Measurements from ENCODE around the gene TYW1. TPM values are rescaled to one million over a fixed set of nuclear protein-coding genes. Genes with fewer than 3 reads are reported as not detected.
"Not testable (repeated sequence)": the region's sequence is repeated elsewhere in the genome, so short reads cannot be mapped to it uniquely, and the experiment has no call there.

The TYW1 gene
- total and polyA plus RNA-seq, 2 of the 8 experiments (the other 6 are each of a cell fraction or from before 2014, with no cell fraction given) = 8.8 to 16.2 TPM

DNA sequence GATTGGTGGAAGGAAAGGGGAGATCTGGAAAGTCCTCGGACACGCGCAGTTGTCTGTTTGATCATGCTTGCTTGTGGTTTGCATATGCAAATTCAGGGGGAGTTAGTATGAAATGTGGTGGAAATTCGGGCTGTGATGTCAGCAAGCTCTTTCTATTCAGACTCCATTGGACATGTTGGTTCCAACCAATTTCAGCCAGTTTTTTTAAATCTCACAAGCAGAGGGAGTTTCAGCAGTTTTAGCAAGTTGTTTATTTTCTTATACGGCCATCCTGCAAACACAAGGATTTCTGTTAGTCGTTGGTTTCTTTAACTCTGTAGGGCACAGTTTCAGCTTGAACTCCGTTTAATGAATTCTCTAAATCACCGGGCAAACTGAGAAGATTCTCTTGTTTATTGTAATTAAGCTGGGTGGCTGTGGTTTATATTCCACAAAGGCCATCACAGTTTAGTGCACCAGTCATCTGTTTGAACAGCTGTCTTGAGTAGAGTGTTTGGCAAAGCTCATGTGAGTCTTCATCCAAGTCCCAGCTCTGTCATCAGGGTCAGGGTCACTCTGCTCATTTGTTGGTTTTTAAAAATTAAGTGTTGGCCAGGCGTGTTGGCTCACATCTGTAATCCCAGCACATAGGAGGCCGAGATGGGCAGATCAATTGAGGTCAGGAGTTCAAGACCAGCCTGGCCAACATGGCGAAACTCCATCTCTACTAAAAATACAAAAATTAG lies 196.4 kb downstream of the TYW1 start:
- H4K5ac ChIP-seq (ENCODE audit: insufficient read length, low read depth, low read length); POLR2A ChIA-PET (ENCODE audit: partially characterized antibody); H3K4me2 ChIP-seq (ENCODE audit: insufficient read depth in 1 of 2, low read depth in 2 of 2, low read length in 2 of 2); H2BK20ac ChIP-seq (ENCODE audit: low read length); H4K20me1 ChIP-seq (replicated peaks in 1 of 2; ENCODE audit: control insufficient read depth in 1 of 2, insufficient read depth in 2 of 2, low read length in 2 of 2); H3K27ac ChIP-seq (ENCODE audit: low read depth, low read length); H2AK5ac ChIP-seq (ENCODE audit: low read depth, low read length); DNase-seq (ENCODE audit: low read depth in 1 of 2, low spot score in 2 of 2); H3K79me2 ChIP-seq (ENCODE audit: control insufficient read depth in 1 of 2, insufficient read depth in 2 of 2, low read length in 2 of 2); H3K79me1 ChIP-seq (ENCODE audit: low read depth, low read length); H3K23me2 ChIP-seq (ENCODE audit: low read depth, low read length); H3K4me3 ChIP-seq (ENCODE audit: extremely low read depth in 1 of 4, insufficient read depth in 2 of 4, low read depth in 3 of 4, low read length in 4 of 4); CTCF ChIA-PET (ENCODE audit: partially characterized antibody); H3K14ac ChIP-seq (ENCODE audit: insufficient read length); H3K18ac ChIP-seq (ENCODE audit: extremely low read depth, low read length); H3K56ac ChIP-seq (replicated peaks; ENCODE audit: insufficient read length, low read depth, low read length); H3K9me3 ChIP-seq (ENCODE audit: insufficient read depth in 2 of 2, low read depth in 1 of 2, low read length in 1 of 2); H3K36me3 ChIP-seq (ENCODE audit: control insufficient read depth in 2 of 4, insufficient read depth in 4 of 4, low read length in 3 of 4); FAIRE-seq; H2AFZ ChIP-seq (ENCODE audit: low read length); H3K23ac ChIP-seq (ENCODE audit: insufficient read length); H2BK15ac ChIP-seq (ENCODE audit: low read length); H4K8ac ChIP-seq (ENCODE audit: extremely low read depth, insufficient read depth, low read length); H3K4ac ChIP-seq (replicated peaks; ENCODE audit: insufficient read length, low read depth, low read length); H2BK5ac ChIP-seq (ENCODE audit: low read depth, low read length); H2BK120ac ChIP-seq (replicated peaks; ENCODE audit: low read depth, low read length); H3K27me3 ChIP-seq (replicated peaks in 1 of 4; ENCODE audit: control insufficient read depth in 3 of 4, extremely low read depth in 1 of 4, insufficient read depth in 3 of 4, low read length in 3 of 4); H2BK12ac ChIP-seq (ENCODE audit: low read depth, low read length); H3K9ac ChIP-seq (replicated peaks in 1 of 4; ENCODE audit: extremely low read depth in 1 of 4, low read depth in 3 of 4, low read length in 3 of 4); H4K91ac ChIP-seq (replicated peaks; ENCODE audit: insufficient read length, low read length): not testable (repeated sequence)
- peaks cover 10 to 22% (median 13%) of the 10 kb centered on the region in 4 experiments for H3K4me1 ChIP-seq (replicated peaks in 1 of 4; ENCODE audit: control insufficient read depth in 3 of 4, insufficient read depth in 4 of 4, low read length in 3 of 4)
- 88% methylated on average over 11 of the region's 11 CpGs; no CpG with 5 or more reads in 1 of the 2 experiments for WGBS, 2 experiments (ENCODE audit: extremely low coverage in 1 of 2, insufficient coverage in 1 of 2, insufficient read length in 1 of 2, insufficient replicate concordance in 2 of 2, low coverage in 1 of 2, low lambda C conversion rate in 2 of 2, missing lambda C conversion rate in 1 of 2)

DNA sequence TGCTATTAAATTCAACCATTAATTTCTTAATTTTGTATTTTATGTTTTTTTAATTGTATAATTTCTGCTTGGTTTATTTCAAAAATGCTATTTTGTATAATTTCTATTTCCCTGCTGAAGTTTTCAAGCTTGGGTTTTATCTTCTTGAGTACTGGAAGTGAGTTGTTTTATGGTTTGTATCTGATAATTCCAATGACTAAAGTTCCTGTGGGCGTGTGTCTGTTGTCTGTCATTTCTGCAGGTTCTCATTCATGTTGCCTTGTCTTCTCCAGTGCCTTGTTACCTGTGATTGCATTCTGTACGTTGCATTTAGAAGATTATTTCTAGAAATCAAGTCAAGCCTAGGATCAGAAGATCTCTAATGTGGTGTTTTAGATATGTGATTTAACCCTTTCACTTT lies 199.5 kb downstream of the TYW1 start:
- H2BK15ac ChIP-seq (ENCODE audit: low read length); FAIRE-seq; H4K5ac ChIP-seq (ENCODE audit: insufficient read length, low read depth, low read length); H2AFZ ChIP-seq (ENCODE audit: low read length); H3K9me3 ChIP-seq (ENCODE audit: insufficient read depth in 2 of 2, low read depth in 1 of 2, low read length in 1 of 2); H4K8ac ChIP-seq (ENCODE audit: extremely low read depth, insufficient read depth, low read length); H2BK20ac ChIP-seq (ENCODE audit: low read length); H4K91ac ChIP-seq (replicated peaks; ENCODE audit: insufficient read length, low read length); H4K20me1 ChIP-seq (replicated peaks in 1 of 2; ENCODE audit: control insufficient read depth in 1 of 2, insufficient read depth in 2 of 2, low read length in 2 of 2); H3K23me2 ChIP-seq (ENCODE audit: low read depth, low read length); H2BK120ac ChIP-seq (replicated peaks; ENCODE audit: low read depth, low read length); H2AK5ac ChIP-seq (ENCODE audit: low read depth, low read length); H3K9ac ChIP-seq (replicated peaks in 1 of 4; ENCODE audit: extremely low read depth in 1 of 4, low read depth in 3 of 4, low read length in 3 of 4); H3K79me1 ChIP-seq (ENCODE audit: low read depth, low read length); H2BK5ac ChIP-seq (ENCODE audit: low read depth, low read length); H2BK12ac ChIP-seq (ENCODE audit: low read depth, low read length); H3K79me2 ChIP-seq (ENCODE audit: control insufficient read depth in 1 of 2, insufficient read depth in 2 of 2, low read length in 2 of 2); H3K23ac ChIP-seq (ENCODE audit: insufficient read length); POLR2A ChIA-PET (ENCODE audit: partially characterized antibody); H3K56ac ChIP-seq (replicated peaks; ENCODE audit: insufficient read length, low read depth, low read length); H3K4me1 ChIP-seq (replicated peaks in 1 of 4; ENCODE audit: control insufficient read depth in 3 of 4, insufficient read depth in 4 of 4, low read length in 3 of 4); H3K14ac ChIP-seq (ENCODE audit: insufficient read length); H3K4ac ChIP-seq (replicated peaks; ENCODE audit: insufficient read length, low read depth, low read length); H3K18ac ChIP-seq (ENCODE audit: extremely low read depth, low read length); H3K36me3 ChIP-seq (ENCODE audit: control insufficient read depth in 2 of 4, insufficient read depth in 4 of 4, low read length in 3 of 4); H3K27ac ChIP-seq (ENCODE audit: low read depth, low read length); H3K4me3 ChIP-seq (ENCODE audit: extremely low read depth in 1 of 4, insufficient read depth in 2 of 4, low read depth in 3 of 4, low read length in 4 of 4); H3K27me3 ChIP-seq (replicated peaks in 1 of 4; ENCODE audit: control insufficient read depth in 3 of 4, extremely low read depth in 1 of 4, insufficient read depth in 3 of 4, low read length in 3 of 4); H3K4me2 ChIP-seq (ENCODE audit: insufficient read depth in 1 of 2, low read depth in 2 of 2, low read length in 2 of 2); CTCF ChIA-PET (ENCODE audit: partially characterized antibody); DNase-seq (ENCODE audit: low read depth in 1 of 2, low spot score in 2 of 2): not testable (repeated sequence)
- 93% methylated on average over 2 of the region's 2 CpGs; no CpG with 5 or more reads in 1 of the 2 experiments for WGBS, 2 experiments (ENCODE audit: extremely low coverage in 1 of 2, insufficient coverage in 1 of 2, insufficient read length in 1 of 2, insufficient replicate concordance in 2 of 2, low coverage in 1 of 2, low lambda C conversion rate in 2 of 2, missing lambda C conversion rate in 1 of 2)

Measured in H1 (cell line).